HG03439 (cell line): ENCODE measurements around the gene MED9.

ENCODE experiments used
- ATAC-seq: cut with Tn5 transposase; IDR thresholded peaks from one replicate; pipeline ENCODE4 v1.9.1; 2021; ENCODE audit warnings: mild to moderate bottlenecking, moderate library complexity; ENCODE audit not compliant: unreplicated experiment

MED9 gene

GRCh38 chr17:17533901-17534441 is 57.2 kb downstream of the MED9 start:
- ATAC-seq: no peak

DNA sequence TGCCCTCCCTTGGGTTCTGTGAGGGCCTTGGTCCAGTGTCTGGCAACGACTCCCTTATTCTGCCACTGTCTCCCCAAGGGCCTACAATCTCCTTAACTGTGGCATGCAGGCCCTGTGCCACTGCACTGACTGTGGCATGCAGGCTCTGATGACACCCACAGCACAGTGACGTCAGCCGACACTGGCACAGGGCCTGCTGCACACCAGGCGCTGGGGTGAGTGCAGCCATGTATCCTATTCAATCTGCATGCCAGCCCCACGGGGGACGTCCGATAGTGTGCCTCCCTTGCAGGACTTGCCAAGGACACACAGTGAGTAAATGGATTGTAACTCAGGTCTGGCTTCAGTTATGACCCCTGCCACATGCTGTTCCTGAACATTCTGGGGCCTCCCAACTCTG is 59.2 kb downstream of the MED9 start:
- ATAC-seq: no peak

DNA sequence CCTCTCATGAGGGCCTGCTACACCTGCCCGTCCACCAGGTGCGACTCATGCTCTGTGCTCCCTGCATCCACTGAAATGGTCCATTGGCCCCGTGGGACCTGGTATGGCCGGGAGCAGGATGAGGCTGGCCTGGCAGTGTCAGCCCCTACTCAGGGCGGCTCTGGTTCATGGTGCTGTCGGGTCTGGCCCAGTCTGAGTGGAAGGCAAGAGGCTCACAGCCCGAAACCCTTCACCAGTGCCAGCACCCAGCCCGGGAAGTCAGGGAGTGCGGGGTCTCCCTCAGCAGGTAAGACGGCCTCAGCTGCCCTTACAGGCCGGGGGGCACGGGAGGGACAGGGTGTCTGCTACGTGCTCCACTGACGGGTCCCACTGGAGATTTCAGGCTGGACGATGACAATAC is 59.9 kb downstream of the MED9 start:
- no peak for ATAC-seq

DNA sequence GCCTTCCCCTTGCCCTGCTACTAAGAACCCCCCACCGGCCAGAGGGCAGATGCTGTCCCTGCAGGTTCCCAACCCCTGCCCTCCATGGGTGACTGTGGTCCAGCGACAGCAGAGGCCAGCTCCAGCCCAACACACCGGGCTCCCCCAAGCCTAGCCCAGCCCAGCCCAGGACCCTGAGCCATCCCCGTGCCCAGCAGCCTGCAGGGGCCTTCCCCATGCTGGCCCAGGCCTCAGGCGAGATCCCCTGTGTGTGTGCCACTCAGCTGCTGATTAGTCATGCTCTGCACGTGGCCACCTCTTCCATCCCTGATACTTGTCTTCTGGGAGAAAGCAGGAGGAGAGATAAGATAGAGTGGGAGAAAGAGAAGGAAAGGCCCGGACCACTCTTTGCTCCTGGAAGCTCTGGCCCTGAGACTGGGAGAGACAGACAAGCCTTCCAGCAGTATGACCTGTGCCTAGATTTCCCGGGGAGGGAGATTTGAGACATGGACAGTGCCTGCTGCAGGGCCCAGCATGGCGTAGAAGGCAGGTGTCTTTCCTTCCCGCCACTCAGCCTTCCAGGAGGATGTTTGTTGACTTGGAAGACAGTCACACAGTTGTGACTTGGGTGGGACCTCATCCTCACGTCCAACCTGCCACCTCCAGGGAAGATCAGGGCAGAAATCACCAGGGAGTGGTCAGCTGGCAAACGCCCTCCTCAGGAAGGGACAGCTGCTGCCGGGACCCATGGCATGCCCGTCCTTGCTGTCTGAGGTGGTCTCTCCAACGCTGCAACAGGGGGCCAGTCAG is 60.7 kb downstream of the MED9 start:
- ATAC-seq: no peak

GRCh38 chr17:17538417-17539391 is 61.9 kb downstream of the MED9 start:
- ATAC-seq: no peak

GRCh38 chr17:17539591-17539990 is 62.8 kb downstream of the MED9 start:
- no peak for ATAC-seq

DNA sequence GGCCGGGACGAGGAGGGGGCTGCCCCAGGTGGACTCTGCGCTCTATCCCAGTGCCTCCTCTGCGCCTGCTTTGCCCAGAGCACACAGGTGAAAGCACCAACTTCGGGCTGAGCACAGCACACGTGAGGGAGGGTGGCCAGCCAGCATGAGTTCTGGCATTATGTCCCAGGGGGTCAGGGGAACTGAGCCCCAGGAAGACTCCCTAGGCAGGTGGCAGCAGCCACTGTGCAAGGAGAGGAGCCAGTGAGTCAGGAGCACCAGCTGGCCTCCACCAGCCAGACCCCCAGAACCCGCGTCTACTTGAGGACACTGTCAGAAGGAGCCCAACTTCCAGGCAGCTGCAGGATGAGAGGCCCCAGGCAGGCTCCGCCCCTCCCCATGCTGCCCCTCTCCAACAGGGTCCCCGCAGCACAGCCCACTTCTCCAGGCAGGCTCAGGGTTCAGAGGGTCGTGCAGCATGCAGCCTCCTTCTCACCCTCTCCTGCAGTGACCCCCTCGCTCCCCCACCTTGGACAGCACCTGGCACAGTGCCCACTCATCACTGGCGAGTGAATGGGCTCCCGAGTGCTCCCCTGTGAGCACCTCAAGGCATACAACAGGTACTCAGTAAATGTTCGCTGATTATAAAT is 63.6 kb downstream of the MED9 start:
- no peak for ATAC-seq

GRCh38 chr17:17540935-17541639 is 64.3 kb downstream of the MED9 start:
- ATAC-seq: no peak

GRCh38 chr17:17541640-17542001 is 64.8 kb downstream of the MED9 start:
- ATAC-seq: no peak
